Measurements from ENCODE around the gene SATB1.

Gene SATB1

DNA sequence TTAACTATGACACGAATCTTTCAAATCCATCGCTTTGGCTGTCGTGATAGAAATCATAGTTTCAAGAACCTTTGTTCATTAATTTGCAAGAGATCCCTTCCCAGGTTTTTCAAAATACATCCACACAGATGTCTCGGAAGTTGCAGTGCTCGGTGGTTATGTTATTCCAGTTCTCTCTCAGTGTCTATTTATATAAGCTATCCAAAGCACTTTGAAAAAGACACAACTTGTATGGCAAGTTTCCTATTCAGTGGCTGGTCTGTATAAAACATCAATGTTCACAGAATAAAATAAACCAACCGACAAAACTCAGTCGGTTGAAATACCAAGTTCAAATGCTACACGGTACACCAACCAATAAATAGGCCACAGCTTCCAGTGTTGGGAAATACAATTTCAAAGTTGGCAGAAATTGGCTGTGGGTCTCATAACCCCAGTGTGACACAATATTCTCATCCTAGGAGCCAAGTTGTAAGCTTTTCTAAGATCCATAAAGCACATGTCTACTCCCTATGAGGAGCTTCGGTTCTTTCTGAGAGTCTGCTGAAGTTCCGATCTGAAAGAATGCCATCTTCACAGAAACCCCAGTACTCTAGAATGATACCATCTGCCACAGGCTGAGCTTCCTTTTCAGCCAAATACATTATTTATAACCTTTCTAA, 23.7 kb downstream of the SATB1 start:
- no peak for DNase-seq

- no peak for DNase-seq
Measured at GRCh38 chr3:18398448-18398847, 26.7 kb downstream of the SATB1 start.

DNA sequence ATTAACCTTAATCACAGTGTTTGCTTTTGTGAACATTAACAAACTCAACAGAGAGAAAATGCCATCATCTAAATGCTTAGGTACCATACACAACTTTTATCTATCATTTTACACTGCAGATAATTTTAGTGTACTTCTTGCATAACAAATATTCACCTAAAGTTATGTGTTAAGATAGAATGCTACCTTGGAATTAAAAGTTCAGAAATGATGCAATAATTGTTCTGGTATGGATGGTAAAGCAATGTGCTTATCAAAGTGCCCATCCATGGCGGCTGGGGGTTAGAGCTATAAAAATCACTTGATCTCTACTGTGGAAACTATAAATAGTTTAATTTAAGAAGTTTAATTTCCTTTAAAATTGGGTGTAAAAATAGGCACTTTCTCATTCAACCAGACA, 28.7 kb downstream of the SATB1 start:
- no peak for DNase-seq

GRCh38 chr3:18394384-18394995, 30.6 kb downstream of the SATB1 start:
- no peak for DNase-seq

- peak; percentile 33 for DNase-seq
Measured at GRCh38 chr3:18393906-18394305, 31.2 kb downstream of the SATB1 start.

DNA sequence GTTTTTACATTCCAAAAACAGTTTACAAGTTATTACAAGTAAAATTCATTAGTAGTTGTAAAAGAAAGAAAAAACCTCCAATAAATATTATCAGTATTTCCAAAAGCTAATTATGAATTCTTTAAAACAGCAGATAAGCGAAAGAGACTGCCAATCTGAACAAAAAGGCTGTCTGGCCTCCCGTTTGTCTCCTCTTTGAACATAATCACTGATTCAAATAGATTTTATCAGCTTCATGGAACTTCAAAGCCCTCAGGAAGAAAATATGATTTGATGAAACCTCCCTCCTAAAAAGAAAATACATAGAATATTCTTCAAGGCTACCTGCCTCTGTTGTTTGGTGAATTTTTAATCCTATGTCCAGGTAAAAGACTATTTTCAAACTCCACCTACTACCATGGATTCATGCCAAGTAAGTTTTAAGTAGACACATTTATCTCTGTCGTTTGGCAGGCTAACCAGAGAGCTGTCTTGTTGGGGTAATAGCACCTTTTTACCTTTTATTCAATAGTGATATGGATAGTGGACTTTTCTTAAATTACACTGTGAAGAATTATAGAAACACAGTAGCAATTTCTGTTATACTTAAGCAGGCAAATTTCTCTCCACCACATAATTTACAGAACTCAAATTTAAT, 35.0 kb downstream of the SATB1 start:
- DNase-seq: no peak

- peak; percentile 17 for DNase-seq
Measured at GRCh38 chr3:18389108-18389733, 35.9 kb downstream of the SATB1 start.

GRCh38 chr3:18386274-18386890, 38.8 kb downstream of the SATB1 start:
- no peak for DNase-seq

- no peak for DNase-seq
Measured at GRCh38 chr3:18385706-18386105, 39.4 kb downstream of the SATB1 start.

DNA sequence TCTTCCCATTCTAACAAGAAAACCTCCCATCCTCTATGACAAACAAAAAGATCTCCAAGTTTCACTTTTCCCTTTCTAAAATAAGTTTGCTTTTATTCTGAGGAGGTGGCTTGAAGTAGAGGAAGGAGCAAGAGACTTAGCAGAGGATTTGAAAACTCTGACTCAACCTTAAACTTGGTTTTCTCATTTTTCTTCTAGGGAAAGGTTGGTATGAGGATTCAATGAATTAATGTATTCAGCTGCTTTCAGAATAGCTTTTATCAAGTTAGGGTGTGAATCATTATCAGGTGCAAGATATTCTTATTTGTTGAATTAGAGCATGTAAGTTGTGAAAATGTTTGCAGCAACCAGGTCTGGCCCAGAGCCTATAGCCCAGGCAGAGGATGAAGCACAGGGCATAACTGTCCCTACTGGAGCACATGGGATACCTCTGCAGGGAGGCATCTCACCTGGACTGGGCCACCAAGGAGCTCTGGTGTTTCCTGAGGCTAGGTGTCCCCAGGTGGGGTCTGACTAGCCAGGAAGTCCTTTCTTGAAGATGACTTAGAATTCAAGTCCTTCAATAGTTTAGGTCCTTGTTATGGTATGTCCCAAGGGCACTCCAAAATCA, 42.3 kb downstream of the SATB1 start:
- DNase-seq: no peak

DNA sequence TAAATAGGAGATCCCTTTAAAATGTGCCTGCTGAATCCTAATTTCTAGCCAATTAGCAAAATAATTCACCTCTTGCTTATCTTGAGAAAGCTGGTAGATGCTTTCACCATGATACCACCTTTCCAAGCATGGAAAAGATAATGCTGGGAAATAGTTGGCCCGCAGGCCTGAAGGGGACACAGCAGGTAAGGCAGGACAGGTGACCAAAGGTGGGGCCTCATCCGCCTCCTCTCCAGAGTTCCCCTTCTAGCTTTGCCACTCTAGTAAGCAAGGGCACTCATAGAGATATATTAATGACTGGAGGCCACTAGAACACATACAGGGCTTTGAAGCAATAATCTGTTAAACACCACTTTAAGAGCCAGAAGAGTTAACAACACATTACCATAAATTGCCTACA, 45.5 kb downstream of the SATB1 start:
- no peak for DNase-seq

DNA sequence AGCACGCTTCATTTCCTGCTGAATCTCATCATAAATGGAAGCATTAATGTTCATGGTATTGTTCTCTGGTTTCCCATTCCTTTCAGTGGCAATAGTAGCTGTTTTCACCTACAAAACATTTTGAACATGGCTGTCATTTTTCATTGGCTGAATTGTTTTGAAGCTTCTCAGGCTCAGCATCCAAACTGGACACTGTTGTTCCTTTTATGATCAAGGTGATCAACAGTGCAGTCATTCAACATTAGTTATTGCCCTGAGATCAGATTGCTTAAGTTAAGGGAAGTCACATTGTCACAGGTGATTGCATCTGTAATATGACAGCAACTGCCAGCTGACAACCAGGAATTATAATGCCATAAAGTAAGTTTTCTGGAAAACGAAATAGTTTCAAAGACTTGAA, 46.9 kb downstream of the SATB1 start:
- DNase-seq: no peak

DNA sequence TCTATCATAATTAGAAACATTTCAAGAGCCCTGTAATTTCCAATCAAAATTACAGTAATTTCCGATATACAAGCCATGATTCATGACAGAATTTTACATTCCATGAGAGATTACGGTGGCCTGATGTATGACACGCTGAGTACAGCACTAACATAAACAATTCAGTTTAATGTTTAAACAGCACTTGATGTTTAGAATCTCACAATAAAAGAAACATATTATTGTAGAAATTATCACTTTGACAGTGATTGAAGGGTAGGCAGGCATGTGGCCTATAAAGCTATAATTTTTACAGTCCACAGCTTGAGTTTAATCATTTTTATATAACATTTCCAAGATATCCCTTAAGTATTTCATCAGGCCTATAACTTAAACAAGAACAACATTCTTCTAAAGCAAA, 48.5 kb downstream of the SATB1 start:
- DNase-seq: no peak

GRCh38 chr3:18372786-18373405, 52.2 kb downstream of the SATB1 start:
- no peak for DNase-seq

GRCh38 chr3:18370672-18371071, 54.5 kb downstream of the SATB1 start:
- no peak for DNase-seq

GRCh38 chr3:18369551-18370185, 55.5 kb downstream of the SATB1 start:
- no peak for DNase-seq

- DNase-seq: no peak
Measured at GRCh38 chr3:18366258-18366657, 58.9 kb downstream of the SATB1 start.

DNA sequence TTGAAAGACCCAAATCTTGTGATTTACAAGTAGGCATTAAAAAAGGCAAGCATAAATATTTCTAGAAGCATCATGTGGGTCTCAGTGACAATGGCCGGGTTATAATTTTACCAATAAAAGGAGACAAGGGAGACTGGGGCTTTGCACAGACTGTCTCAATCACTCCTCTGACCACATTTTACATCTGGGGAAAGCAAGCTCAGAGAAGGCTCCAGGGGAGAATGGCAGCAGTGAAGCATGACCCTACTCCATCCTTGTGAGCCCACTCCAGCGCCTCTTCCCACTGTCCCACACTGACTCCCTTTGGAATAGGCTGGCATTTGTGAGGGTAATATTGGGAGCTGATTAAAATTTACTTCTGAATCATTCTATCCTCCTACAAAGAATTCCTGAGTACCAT, 61.8 kb downstream of the SATB1 start:
- no peak for DNase-seq

DNA sequence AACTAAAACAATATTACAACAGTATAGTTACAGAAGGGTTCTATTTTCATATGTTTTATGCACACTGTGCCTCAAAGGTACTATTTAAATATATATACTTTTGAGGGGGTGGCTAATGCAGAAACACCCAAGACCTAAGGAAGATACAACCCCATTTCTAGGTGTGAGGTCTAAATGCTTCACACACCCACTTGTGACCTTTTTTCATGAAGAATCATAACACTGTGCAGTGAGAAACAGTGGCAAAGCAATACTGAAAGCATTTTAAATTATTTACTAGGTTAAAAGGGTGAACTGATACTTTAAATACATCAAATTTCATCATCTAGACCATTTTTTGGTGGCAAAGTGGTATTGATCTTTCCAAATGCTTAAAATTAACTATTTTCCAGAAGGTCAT, 67.4 kb downstream of the SATB1 start:
- DNase-seq: no peak

- no peak for DNase-seq
Measured at GRCh38 chr3:18355832-18356231, 69.3 kb downstream of the SATB1 start.

DNA sequence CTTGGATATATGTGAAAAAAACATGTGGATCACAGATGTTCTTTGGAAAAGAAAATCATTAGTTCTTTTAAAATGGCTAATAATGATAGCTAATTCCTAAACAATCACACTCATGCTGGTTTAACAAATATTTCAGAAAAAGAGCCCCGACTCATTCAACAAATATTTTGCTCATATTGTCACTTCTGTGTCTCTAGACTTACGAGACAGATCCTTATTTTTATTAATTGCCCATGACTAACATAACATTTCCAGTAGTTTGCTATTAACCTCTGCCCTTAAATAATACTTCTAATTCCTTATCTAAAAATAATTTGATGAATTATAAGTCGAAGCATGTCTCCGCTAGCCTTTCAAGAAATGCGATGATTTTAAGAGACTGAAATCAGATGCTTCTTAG, 70.4 kb downstream of the SATB1 start:
- DNase-seq: peak; percentile 23
